Femur (tissue), 1 donor: ENCODE data around the gene S100A6.
A peak's percentile ranks its signal among the peaks of the same experiment; 100 is the strongest.

ENCODE experiments used
- DNase-seq: peaks from one replicate; pipeline ENCODE4 v3.0.0-alpha.2; 2017

The S100A6 gene

DNA sequence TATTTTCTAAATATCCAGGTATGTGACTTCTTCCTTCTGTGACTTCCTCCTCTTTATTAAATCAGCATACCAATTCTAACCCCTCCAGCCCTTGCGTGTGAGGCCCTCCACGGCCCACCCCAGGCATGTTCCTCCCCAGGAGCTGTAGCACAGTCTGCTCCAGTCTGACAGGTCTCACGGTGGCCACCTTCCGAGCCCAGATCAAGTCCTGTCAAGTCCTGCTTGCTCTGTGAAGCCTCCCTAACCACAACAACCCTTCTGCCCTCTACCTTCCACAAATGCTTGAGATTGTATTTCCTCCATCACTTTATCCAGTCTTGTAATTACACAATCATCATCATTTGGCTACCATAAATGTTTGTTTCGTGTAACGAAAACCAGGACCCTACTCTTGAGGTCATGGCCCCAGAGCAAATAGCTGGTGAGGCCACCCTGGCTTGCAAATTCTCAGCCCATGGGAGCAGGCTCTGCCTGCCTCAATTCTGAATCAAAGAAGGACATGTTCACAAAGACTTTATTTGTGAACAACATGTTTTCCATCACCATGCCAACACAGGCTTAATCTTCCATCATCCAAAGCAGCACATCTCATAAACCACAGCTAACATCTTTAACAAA is 42.3 kb downstream of the S100A6 start:
- DNase-seq: no peak

DNA sequence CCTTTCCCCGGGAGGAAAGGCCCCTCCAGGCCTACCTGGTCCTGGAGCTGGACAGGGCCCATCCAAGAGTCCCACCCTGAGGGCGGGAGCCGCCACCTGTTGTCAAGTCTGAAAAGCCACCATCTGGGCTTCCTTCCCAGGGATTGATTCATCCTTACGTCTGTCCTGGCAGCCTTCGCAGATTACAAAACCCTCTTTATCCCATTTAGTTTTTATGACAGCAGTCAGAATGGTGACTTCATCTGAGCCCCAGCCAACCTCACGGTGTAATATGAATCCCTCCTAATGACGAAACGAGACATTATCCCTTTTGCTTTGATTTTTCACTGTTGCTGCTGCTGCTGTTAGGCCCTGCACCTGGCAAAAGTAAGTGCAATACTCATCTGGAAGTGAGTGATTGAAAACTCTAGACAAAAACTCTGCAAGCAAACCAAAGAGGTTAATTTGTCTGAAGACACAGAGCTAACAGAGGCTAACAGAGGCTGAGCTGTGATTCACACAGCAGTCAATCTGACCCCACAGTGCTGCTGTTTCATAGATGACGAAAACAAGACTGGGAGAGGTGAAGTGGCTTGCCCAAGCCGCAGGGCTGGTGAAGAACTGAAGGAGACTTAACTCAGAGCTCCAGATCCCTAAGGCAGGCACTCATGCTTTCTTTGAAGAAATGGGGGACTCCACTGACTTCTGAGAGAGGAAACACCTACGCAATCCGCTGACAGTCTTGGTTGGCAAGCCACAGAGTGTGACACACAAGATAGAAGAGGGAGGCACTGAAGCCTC is 45.3 kb downstream of the S100A6 start:
- DNase-seq: peak; percentile 83

- no peak for DNase-seq
Observed at GRCh38 chr1:153488731-153489130, 47.1 kb downstream of the S100A6 start.

GRCh38 chr1:153487707-153488106 is 48.1 kb downstream of the S100A6 start:
- no peak for DNase-seq

- DNase-seq: no peak
Observed at GRCh38 chr1:153485863-153486262, 49.9 kb downstream of the S100A6 start.
